Peyer's patch (tissue), 4 donors: ENCODE data around the gene KCNN4. TPM values are rescaled to one million over a fixed set of nuclear protein-coding genes. Genes with fewer than 3 reads are reported as not detected.

Experiments
- DNase-seq, 3 donors: peaks; one replicate each; pipeline ENCODE4 v3.0.0-alpha.2; 2017 to 2019
- H3K27ac ChIP-seq, 4 donors: fragments of 200-600 bp; sonication (generic); one replicate each; pipeline ENCODE4 v1.5.1; 2016 to 2019
- H3K27me3 ChIP-seq, 2 donors: fragments of 200-600 bp; sonication (generic); one replicate each; pipeline ENCODE4 v1.5.1; 2019
- H3K36me3 ChIP-seq, 3 donors: fragments of 200-600 bp; sonication (generic); one replicate each; pipeline ENCODE4 v1.5.1; 2016 to 2019
- H3K4me1 ChIP-seq, 4 donors: fragments of 200-600 bp; sonication (generic); one replicate each; pipeline ENCODE4 v1.5.1; 2016 to 2019
- H3K4me3 ChIP-seq, 4 donors: fragments of 200-600 bp; sonication (generic); 1 replicate in 3 of 4; 2 replicates in 1 of 4; pipeline ENCODE4 v1.5.1; 2016 to 2019; ENCODE audit warnings: mild to moderate bottlenecking in 1 of 4
- H3K9me3 ChIP-seq, 4 donors: fragments of 200-600 bp; sonication (generic); one replicate each; pipeline ENCODE4 v1.5.1; 2016 to 2019; ENCODE audit warnings: mild to moderate bottlenecking in 1 of 4
- POLR2A ChIP-seq, 2 donors: fragments of 450-650 bp; IDR thresholded peaks; one replicate each; pipeline ENCODE4 v1.5.1; 2017; ENCODE audit warnings: antibody characterized with exemption in 2 of 2, mild to moderate bottlenecking in 2 of 2, moderate library complexity in 2 of 2
- total RNA-seq, 4 donors: library from RNA; depleted of rRNA; stranded (reverse); fragments of >200 nt; gene quantifications; one replicate each; pipeline ENCODE4 v1.1.0, GENCODE V29; 2016
- TF ChIP-seq, protein P1 (sequence below), 6 experiments: fragments of 450-650 bp in 4 of 6; fragments of 200-600 bp in 2 of 6; sonication (generic) in 1 of 6; IDR thresholded peaks; one replicate each; pipeline ENCODE4 v1.5.1; 2017 to 2019; ENCODE audit warnings: antibody characterized with exemption in 6 of 6, mild to moderate bottlenecking in 3 of 6, moderate library complexity in 1 of 6

KCNN4 gene
- total RNA-seq, 4 donors from 2014 or later: 5.1 to 54.5 (median 33.1) TPM

DNA sequence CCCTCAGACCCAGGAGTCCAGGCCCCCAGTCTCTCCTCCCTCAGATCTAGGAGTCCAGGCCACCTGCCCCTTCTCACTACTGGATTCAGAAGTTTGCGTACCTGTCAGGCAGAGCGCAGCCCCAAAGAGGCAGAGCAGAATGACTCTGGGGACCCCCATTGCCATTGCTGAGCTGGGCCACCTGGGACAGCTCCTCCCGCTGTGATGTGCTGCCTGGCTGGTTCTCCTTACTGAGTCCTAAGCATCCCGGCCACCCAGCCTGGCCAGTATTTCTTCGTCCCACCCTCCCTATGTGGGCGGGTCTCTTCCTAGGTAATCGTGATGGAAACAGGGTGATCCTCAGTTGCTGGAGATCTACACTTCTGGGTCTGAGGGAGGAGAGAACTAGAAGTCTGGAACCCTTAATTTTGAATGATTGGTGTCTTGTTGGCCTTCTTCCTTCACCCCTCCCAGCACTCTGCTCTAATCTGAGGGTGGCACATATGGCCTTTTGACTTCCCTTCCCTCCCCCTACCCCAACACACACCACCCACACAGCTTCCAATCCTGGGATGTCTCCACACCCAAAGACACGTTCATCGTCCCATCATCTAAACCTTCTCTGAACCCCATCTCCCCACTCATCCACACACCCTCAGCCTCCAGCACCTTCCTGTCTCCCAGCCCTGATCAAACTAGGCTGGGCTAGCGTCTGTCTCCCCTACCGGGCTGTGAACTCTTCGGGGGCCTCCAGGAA is 21.6 kb upstream of the KCNN4 start, which contains the start of gene LYPD5:
Gene LYPD5, minus strand, starts transcription at position 232 of the 736 bp plus-strand sequence. Its CDS starts 67 bp downstream, at position 165.
- no peak within 1 kb of the TSS for H3K4me3 ChIP-seq
- no peak within 1 kb of the TSS for H3K27ac ChIP-seq
- no peaks in the 10 kb centered on the region for H3K36me3 ChIP-seq
- no peak for DNase-seq
- H3K9me3 ChIP-seq: no peaks in the 10 kb centered on the region
- TF ChIP-seq, protein P1, sequence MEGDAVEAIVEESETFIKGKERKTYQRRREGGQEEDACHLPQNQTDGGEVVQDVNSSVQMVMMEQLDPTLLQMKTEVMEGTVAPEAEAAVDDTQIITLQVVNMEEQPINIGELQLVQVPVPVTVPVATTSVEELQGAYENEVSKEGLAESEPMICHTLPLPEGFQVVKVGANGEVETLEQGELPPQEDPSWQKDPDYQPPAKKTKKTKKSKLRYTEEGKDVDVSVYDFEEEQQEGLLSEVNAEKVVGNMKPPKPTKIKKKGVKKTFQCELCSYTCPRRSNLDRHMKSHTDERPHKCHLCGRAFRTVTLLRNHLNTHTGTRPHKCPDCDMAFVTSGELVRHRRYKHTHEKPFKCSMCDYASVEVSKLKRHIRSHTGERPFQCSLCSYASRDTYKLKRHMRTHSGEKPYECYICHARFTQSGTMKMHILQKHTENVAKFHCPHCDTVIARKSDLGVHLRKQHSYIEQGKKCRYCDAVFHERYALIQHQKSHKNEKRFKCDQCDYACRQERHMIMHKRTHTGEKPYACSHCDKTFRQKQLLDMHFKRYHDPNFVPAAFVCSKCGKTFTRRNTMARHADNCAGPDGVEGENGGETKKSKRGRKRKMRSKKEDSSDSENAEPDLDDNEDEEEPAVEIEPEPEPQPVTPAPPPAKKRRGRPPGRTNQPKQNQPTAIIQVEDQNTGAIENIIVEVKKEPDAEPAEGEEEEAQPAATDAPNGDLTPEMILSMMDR (IDR thresholded peaks at IDR 0.05): no peak
- TF ChIP-seq POLR2A (IDR thresholded peaks at IDR 0.05): no peak
- H3K27me3 ChIP-seq: no peaks in the 10 kb centered on the region
- peaks cover 0 to 13% (median 3%) of the 10 kb centered on the region in 4 donors for H3K4me1 ChIP-seq

DNA sequence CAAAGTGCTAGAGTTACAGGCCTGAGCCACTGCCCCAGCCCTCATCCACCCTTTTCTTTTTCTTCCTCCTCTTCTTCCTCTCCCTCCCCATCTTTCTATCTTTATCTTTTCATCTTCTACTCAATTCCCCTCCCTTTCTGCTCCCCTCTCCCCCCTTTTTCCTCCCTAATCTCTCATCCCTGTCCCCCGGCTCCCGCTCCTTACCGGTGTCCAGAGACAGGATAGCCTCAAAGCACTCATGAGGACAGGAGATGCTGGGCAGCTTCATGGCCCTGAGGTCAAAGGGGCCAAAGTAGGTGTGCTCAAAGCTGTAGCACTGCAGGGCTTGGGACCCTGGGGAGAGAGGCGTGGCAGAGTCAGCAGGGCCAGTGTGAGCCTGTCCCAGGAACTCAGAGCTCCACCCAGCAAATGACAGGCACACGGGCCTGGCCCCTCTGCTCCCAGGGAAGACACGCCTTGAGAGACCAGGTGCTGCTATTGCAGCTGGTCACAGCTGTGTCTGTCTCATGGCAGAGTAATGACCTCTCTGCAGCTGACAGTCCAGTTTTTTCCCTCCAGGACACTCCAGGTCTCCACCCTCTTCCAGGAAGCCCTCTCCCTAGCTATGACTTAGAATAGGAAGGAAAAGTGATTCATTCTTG is 18.8 kb upstream of the KCNN4 start:
- Histone ChIP-seq H3K4me3 (no peak overlapping the region), H3K9me3 (no peaks in the 10 kb centered on the region), H3K27ac (no peak overlapping the region), H3K36me3 (no peaks in the 10 kb centered on the region), H3K27me3 (no peaks in the 10 kb centered on the region), H3K4me1 (peaks cover 0 to 13% (median 3%) of the 10 kb centered on the region in 4 donors)
- TF ChIP-seq, protein P1 (IDR thresholded peaks at IDR 0.05): no peak
- no peak for TF ChIP-seq POLR2A (IDR thresholded peaks at IDR 0.05)
- DNase-seq: peak in 1 of 3 donors; percentile 63

DNA sequence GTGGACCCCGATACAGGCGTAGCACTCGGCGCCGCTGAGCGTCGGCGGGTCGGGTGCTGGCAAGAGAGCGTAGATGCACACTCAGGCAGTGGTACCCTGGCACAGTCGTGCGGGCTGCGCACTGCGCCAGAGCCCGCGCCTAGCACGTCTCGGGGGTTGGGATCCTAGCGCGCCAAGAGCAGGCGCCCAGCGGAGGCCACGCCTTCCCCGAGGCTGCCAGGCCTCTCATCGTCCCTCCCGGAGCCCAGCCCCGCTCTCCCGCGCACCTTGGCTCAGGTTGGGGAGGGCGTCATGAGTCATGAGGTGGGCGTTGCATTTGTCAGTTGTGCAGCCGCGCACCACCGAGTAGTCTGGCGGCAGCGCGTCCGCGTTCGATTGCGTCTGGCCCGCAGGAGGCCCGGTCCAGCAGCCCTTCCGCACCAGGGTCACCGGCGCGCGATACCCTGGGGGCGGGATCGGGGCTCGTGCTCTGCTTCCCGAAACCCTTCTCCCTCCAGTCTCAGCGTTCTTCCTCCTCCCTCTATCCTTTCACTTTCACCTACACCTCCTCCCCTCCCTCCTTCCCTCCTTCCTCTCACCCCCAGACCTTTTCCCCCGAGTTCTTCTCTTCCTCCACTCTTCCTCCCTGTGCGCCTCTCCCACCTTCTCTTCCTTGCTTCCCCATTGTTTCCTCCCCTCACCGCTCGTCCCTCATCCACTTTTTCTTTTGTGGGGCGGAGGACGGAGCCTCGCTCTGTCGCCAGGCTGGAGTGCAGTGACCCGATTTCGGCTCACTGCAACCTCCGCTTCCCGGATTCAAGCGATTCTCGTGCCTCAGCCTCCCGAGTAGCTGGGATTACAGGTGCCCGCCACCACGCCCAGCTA is 18.0 kb upstream of the KCNN4 start:
- peak overlapping the region; percentile 34 to 66 (median 55) for H3K4me3 ChIP-seq
- no peaks in the 10 kb centered on the region for H3K27me3 ChIP-seq
- H3K27ac ChIP-seq: no peak overlapping the region

DNA sequence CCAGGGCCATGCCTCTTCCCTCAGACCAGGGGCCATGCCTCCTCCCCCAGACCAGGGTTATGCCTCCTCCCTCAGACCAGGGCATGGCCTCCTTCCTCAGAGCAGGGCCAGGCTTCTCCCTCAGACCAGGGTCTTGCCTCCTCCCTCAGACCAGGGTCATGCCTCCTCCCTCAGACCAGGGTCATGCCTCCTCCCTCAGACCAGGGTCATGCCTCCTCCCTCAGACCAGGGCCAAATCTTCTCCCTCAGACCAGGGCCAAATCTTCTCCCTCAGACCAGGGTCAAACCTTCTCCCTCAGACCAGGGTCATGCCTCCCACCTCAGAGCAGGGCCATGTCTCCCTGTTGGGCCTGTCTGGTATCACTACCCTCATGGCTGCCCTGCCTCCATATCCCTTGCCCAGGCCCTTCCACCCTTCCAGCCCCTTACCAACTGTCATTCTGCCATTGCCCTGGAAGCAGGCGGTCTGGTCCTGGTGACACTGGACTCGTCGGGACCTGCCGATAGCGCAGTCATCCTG is 17.3 kb upstream of the KCNN4 start:
- H3K27me3 ChIP-seq: no peaks in the 10 kb centered on the region
- TF ChIP-seq, protein P1 (IDR thresholded peaks at IDR 0.05): no peak
- no peak for TF ChIP-seq POLR2A (IDR thresholded peaks at IDR 0.05)
- peak overlapping the region; percentile 34 to 66 (median 55) for H3K4me3 ChIP-seq
- no peaks in the 10 kb centered on the region for H3K9me3 ChIP-seq
- H3K27ac ChIP-seq: no peak overlapping the region
- no peaks in the 10 kb centered on the region for H3K36me3 ChIP-seq
- H3K4me1 ChIP-seq: peaks cover 0 to 13% (median 3%) of the 10 kb centered on the region in 4 donors
- DNase-seq: no peak

More for the DNA sequence above, 18.0 kb upstream of the KCNN4 start:
- DNase-seq: peak in 1 of 3 donors; percentile 77
- H3K36me3 ChIP-seq: no peaks in the 10 kb centered on the region
- no peaks in the 10 kb centered on the region for H3K9me3 ChIP-seq
- H3K4me1 ChIP-seq: peaks cover 0 to 13% (median 3%) of the 10 kb centered on the region in 4 donors
- TF ChIP-seq POLR2A (IDR thresholded peaks at IDR 0.05): no peak
- TF ChIP-seq, protein P1 (IDR thresholded peaks at IDR 0.05): no peak

- Histone ChIP-seq H3K4me3 (no peak overlapping the region), H3K4me1 (peaks cover 0 to 13% (median 3%) of the 10 kb centered on the region in 4 donors), H3K36me3 (no peaks in the 10 kb centered on the region), H3K27ac (no peak overlapping the region), H3K27me3 (no peaks in the 10 kb centered on the region), H3K9me3 (no peaks in the 10 kb centered on the region)
- TF ChIP-seq, protein P1 (IDR thresholded peaks at IDR 0.05): no peak
- no peak for TF ChIP-seq POLR2A (IDR thresholded peaks at IDR 0.05)
- DNase-seq: no peak
Measured at GRCh38 chr19:43797556-43797955, 16.8 kb upstream of the KCNN4 start.
